HG03039 (cell line): ENCODE data around the gene PRKN.

Source experiments
- ATAC-seq: cut with Tn5 transposase; IDR thresholded peaks from one replicate; pipeline ENCODE4 v1.9.1; 2021; ENCODE audit warnings: mild to moderate bottlenecking, moderate library complexity; ENCODE audit not compliant: unreplicated experiment

PRKN gene

GRCh38 chr6:162156146-162156545 is 571.4 kb downstream of the PRKN start:
- ATAC-seq = no peak

GRCh38 chr6:162154930-162155329 is 572.6 kb downstream of the PRKN start:
- ATAC-seq = no peak

GRCh38 chr6:162154001-162154400 is 573.6 kb downstream of the PRKN start:
- ATAC-seq = no peak

DNA sequence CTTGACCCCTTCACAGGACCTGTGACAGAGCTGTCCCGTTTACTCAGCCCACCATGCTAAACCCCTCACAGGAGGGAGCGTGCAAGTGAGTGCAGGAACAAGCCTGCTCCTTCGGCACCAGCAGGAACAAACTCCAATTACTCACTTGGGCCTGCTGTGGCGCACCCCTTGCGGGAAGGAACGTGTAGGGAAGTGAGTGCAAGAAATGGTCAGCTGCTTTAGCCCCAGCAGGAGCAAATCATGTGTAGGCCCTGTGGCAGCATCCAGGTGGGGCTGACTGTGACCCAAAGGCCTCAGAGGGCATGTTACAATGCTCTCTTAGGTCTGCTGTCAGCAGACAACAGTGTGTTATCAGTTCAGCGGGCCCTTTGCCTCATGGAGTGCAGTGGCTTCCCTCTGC is 574.4 kb downstream of the PRKN start:
- ATAC-seq = no peak

DNA sequence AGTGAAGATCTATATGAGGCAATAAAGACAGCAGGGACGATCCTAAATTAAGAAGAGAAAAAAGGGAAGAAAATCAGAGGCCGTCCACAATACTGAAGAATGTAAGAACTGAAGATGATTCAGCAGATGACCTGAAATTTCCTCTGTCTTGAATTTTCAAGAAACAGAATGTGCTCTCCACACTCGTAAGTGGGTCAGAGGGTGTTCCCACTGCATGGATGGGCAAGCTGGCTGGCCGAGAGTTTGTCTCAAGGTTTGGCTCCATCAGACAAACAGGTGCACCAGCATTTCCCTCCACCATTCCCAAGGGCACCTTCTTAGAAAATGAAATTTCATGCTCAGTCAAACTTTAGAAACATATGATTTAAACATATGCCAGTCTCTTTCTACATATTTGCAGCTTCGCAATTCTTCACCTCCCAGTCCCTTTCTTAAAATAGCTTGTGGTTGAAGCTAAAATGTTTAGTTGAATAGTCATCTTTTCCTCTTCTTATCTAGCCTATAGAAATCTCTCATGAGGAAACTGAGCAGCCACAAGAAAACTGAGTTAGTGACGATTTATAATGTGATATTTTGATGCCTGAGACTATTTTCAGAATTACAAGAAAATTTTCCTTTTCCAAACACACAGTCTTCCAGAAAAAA is 576.4 kb downstream of the PRKN start:
- no peak for ATAC-seq

GRCh38 chr6:162150295-162150694 is 577.3 kb downstream of the PRKN start:
- ATAC-seq = no peak

GRCh38 chr6:162149786-162150185 is 577.8 kb downstream of the PRKN start:
- ATAC-seq = no peak

GRCh38 chr6:162147805-162148204 is 579.8 kb downstream of the PRKN start:
- ATAC-seq = no peak

DNA sequence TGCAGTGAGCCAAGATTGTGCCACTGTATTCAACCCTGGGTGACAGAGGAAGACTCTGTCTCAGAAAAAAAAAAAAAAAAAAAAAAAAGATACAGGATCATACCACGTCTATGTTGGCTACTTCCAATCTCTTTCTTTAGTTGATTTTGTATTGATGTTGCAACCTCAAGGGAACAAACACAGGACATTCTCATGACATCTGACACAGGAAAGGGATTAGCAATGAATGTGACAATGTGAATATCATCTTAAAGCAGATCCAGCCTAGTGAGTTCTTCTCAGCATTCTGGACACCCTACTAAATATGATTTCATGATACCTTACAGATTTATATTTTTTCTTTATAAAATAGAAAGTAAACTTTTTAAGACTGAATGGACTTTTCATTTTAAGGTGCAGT is 580.3 kb downstream of the PRKN start:
- ATAC-seq = no peak

DNA sequence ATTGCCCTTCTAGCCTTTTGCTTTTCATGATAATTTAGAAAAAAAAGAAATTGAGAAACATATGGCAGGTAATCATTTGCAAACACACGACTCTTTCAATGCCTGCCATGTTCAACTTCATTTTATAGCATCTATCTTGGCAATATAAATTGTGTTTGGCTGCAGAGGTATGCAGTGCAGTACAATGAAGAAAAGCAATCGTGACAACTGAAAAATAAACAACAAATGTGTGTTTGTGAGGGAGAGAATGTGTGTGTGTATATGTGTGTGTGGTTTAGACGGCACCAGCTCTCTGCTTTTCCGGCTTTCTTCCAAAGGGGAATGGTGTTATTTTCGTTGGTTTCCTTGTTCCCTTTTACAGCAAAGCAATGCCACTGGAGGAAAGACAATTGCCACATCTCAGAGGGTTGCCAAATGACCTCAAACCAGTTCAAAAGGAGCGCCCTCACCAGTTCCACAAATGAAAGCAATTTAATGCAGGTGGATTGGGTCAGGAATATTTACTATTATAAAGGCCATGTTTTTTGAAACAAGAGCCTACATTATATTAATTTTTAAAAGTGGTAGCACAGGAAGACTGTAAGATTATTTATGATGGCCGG is 587.2 kb downstream of the PRKN start:
- ATAC-seq = no peak

- no peak for ATAC-seq
Measured at GRCh38 chr6:162125659-162126058, 601.9 kb downstream of the PRKN start.

DNA sequence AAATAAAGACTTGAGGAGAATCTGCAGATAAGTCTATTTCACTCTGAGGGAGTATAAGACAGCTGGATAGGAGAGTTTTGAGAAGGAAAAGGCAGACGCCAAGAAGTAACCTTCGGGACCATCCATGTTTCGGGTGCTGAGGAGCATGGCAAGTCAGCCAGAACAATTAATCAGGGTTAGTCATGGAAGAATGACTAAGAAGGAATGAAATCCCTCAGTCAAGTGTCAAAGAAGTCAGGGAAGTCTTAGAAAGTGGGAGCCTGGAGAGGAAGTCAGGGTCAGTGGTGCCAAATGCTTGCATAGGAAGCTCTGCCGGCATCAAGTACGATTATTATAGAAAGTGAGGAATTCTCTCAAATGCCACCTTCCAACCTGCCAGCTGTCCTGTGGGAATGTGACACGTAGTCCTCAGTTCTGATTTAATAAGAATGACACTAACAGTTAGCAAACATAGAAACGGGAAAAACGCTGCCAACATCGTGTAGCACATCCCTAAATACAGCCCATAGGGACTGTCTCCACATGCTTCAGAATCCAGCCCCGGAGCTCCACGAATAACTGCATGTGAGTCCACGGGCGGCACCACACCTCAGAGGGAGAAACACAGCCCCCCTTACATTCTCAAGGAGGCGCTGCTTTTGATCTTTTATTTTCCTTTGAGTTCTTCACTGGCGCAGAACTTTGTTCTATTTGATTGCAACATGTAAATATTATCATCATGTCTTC is 602.7 kb downstream of the PRKN start:
- no peak for ATAC-seq

GRCh38 chr6:162123797-162124196 is 603.8 kb downstream of the PRKN start:
- ATAC-seq = no peak

- no peak for ATAC-seq
Measured at GRCh38 chr6:162119341-162119740, 608.2 kb downstream of the PRKN start.

DNA sequence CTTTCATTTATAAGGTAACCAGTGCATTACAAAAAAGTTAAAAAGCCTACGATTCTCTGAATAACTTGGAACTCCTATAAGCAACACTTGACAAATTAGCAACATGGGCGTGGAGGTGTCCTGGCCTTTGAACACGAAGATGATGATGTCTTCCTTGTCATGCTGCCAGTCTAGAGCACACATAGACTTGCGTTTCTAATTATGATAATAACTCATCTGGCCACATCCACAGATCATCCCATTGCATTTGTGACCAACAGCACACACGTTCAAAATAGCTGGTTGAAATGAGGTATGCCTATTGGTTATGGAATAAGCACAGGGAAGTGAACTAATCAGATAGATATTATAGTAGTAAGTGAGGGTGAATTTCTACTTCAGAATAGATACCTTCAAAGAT is 608.9 kb downstream of the PRKN start:
- no peak for ATAC-seq

DNA sequence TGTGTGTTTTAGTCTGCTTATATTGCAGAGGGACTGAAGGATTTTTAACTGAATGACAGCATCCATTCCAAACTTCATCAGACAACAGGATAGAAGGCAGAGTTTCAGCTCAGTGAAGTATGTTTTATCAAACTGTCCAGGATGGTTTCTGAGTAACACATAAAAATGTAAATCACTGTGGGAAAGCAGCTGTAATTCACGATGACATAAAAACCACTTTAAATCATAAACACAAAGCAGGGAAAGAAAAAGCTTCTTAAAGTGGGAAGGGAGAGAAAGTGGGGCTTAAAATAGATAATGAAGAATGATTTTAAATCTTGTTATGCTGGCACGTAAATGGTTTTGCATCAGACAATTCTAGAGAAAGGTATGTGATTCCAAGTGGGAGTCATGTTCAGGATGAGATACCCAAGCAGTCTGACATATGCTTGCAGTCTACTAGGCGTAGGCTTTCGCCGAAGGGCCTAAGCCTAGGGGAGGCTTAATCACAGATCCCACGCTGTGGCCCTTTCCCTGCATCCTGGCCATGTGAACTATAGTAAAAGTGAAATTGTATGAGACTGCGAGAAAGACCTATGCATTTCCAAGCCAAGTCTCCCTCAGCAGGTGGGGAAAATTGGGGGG is 610.6 kb downstream of the PRKN start:
- ATAC-seq = no peak

DNA sequence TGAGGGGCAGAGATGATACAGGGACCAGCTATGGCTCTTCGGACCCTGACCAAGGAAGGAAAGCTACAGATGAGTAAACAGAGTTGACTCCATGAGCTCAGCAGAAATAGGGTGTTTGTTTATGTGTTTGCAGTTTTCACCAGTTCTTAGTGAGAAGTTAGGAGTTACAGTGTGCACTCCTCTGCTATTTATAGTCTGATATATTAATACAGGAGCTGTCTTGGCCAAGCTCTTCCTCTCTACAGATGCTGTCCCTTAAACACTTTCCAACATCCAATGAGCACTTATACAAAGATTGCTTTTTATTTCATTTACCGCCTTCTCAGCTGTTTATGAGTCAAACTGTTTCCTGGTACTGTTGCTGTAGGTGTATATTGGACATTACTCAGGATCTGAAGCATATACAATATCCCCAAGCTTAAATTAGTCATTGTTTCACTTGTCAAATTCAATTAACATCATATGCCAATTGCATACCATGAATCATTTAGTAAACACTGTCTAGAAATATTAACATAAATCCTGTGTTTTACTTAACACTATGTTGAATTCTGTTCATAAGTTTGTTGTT is 618.0 kb downstream of the PRKN start:
- ATAC-seq = no peak

GRCh38 chr6:162108041-162108440 is 619.5 kb downstream of the PRKN start:
- ATAC-seq = no peak

DNA sequence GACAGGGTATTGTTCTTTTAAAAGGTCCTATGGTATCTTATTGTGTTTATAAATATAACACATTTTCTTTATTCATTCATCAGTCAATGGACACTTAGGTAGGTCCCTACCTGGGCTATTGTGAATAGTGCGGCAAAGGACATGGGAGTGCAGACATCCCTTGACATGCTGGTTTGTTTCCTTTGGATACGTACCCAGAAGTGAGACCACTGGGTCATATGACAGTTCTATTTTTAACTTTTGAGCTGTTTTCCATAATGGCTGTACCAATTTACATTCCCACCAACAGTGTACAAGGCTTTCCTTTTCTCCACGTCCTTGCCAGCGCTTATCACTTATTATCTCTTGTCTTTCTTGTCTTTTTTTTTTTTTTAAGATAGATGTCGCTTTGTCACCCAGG is 627.5 kb downstream of the PRKN start:
- no peak for ATAC-seq

- ATAC-seq = no peak
Measured at GRCh38 chr6:162099685-162100084, 627.9 kb downstream of the PRKN start.

DNA sequence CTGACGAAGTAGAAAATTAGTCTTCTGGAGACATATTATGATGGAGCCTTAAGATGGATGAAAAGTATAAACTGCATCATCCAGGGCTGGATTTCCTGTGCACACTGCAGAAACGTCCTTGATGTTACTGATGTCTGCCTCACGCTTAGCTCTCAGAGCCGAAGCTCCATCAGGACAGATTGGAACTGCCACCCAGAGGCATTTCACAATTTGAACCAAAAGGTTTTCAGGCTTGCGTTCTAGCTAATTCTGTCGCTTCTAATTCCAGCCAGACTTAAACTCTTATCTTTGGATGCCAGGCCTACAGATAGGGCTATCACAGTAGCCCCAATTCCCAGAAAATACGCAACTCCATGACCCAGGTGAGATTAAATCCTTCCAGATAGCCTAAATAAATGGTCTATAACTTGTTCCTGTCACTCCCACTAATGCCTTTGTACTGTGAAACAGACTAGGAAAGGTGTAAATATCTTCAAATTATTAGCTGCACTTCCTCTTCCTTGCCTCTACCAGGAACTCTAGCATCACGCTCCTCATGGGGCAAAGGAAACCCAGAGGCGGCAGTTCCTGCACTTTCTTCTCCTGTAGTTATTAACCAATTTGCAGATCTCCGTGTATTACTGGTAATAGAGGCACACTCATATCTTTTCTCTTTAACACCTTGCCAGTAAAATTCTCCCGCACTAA is 634.6 kb downstream of the PRKN start:
- no peak for ATAC-seq
